Left renal cortex interstitium (tissue), 4 donors: ENCODE measurements around the gene GIPC2. TPM values are rescaled to one million over a fixed set of nuclear protein-coding genes. Genes with fewer than 3 reads are reported as not detected.
A peak's percentile ranks its signal among the peaks of the same experiment; 100 is the strongest.
"Not testable (repeated sequence)": the region's sequence is repeated elsewhere in the genome, so short reads cannot be mapped to it uniquely, and the experiment has no call there.

Experiments used
- DNase-seq, 4 donors: peaks; one replicate each; pipeline ENCODE4 v3.0.0-alpha.2; 2013; ENCODE audit warnings: low read depth in 4 of 4, low spot score in 2 of 4, missing footprints in 1 of 4
- polyA plus RNA-seq, 4 donors: library from polyadenylated mRNA; unstranded; fragments of 120-200 nt; gene quantifications; one replicate each; pipeline ENCODE4 v1.2.1, GENCODE V29; 2013; ENCODE audit not compliant: insufficient read length in 4 of 4

Gene GIPC2
- polyA plus RNA-seq, 4 donors = 12.8 to 18.9 (median 17.8) TPM

DNA sequence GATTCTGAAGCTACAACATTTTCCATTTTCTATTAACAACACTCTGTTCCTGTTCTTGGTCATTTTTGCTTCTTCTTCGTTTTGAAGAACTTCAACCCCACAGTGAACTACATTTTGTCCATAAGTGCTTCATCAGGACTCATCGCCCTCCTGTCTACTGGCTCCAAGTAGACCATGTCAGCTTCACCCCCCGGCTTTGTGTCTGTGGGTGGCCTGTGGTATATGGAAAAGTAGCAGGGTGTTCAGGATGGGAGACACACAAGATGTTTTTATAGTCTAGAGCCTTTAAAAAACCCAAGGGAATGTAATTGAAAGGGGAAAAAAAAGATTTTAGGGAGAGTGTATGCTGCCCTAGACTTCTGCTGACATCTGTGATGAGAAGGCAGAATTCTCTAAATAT lies 46.1 kb downstream of the GIPC2 start:
- DNase-seq = no peak

DNA sequence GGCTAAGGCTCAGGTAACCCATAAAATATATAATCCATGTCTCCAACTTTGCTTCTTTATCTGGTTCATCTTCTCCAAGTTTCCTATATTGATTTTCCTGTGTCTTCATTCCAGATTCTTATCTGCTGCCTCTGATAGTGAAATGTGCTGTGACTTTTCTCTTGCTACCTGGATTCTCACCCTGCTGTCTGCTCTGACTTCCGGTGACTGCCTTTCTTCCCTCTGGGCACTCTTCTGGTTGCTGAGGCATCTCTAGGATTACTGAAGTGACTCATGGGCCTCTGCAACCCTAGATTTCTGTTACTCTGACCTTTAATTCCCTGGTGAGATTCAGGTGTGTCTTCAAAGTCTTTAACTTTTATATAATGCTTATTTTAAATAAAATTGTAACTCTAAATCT lies 46.9 kb downstream of the GIPC2 start:
- no peak for DNase-seq

DNA sequence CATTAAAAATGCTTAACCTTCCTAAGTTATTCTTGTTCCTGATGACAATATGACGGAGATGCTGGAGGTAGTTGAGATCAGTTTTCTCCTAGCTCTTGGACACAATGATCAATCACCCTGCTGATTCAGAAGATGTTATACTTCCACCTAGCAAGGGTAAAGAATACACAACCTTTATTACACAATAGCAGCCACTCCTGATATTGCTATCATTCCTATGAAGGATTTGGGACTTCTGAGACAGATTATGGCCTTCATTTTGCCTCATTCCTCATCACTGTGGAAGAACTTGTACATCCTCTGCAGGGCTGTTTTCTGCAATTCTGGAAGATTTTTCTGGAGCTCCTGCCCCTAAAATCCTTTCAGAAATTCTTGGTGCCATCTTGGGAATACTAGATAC lies 47.8 kb downstream of the GIPC2 start:
- DNase-seq = no peak

DNA sequence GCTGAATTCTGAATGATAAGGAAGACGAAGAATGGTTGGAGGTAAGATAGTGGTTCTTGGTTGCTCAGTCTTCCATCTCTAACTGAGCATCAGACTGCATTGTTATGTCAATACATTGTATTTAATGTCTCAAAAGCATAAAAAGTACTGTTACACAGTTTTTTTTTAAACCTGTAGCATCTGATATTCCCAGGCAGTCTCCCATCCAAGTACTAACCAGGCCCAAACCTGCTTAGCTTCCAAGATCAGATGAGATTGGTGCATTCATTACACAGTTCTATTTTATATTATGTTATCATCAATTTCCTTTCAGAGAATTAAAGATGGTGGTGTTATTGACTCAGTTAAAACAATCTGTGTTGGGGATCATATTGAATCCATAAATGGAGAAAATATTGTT lies 48.9 kb downstream of the GIPC2 start:
- no peak for DNase-seq

DNA sequence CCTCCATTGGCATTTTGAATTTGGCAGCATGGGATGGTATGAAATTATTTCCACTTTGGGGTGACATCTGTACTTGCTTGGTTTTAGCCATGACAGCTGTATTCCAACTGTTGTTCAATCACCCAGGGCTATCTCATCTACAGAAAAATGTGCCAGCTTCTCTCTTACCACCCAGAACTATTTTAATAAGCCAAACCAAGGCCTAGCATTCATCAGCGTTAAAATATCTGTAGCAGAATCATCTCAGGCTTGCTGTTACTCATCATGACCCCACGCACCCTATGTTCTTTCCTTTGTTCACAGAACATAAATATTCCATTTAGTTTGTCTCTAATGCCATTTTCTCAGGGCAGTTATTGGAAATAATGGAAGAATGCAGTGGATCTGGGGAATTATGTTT lies 49.8 kb downstream of the GIPC2 start:
- no peak for DNase-seq

DNA sequence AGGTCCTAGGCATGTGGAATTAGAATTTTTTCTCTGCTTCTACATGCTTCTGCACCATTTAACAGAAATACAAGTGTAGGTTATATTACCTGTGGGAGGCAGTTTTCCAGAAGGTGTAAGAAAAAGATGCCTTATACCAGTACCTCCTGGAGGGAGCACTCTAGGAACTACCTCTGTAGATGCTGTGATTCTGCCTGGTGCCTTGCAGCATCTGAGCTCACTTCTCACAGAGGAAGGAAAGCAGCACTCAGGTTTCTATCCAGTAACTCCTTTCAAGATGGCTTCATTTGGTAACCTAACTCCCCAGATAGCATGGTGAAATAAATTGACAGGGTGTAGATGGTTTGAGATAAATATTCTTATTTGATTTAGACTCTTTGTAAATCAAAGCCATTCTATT lies 50.3 kb downstream of the GIPC2 start:
- DNase-seq = no peak

DNA sequence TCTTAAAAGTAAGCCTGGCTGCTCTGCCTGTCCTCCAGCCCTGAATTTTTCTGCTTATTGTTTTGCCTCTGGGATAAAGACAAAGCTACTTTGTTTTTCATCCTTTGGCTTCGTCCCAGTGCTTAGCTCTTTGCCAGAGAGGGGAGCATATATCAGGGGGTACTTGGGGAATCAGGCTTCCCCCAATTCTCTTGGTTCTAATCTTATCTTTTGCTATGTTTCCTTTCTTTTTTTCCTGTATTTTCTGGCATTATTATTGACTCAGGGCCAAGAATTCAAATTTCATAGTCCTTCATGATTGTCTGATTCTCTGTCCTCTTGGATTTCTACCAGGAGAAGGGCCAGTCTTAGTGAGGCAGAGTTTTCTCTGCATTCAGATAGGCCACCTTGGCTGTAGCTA lies 51.2 kb downstream of the GIPC2 start:
- no peak for DNase-seq

DNA sequence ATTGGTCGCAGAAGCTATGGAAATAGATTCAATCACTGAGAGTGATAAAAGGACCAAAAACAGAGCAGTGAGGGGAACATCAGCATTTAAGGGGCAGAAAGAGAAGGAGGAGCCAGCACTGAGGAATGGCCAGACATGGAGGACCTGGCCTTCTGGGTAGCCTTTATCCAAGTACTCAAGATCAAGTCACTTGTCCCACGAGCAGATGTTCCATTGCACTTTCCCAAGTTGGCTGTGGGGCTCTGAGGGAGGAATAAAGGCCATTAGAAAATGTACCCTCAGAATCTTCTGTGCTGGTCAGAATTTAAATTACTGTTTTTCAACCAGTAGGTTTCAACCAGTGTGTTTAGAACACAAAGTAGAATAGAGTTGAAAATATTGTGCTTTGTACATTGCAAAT lies 55.3 kb downstream of the GIPC2 start:
- DNase-seq = no peak

DNA sequence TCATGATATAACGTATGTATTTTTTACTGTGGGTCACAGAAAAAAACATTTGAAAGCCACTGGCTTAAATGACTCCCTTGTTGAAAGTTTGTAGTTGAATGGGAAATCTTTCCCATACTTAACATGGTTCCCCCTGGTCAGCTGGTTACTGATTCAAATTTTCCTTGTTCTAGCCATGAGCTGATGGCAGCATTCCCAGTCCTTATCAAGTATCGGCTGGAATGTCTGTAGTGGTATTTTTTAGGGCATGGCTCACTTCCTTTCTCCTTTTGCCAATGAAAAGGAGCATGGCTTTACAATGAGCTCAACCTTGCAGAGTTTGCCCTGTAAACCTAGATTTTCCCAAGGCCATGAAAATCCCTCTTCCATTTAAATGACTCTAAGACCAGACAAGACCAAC lies 55.7 kb downstream of the GIPC2 start:
- no peak for DNase-seq

DNA sequence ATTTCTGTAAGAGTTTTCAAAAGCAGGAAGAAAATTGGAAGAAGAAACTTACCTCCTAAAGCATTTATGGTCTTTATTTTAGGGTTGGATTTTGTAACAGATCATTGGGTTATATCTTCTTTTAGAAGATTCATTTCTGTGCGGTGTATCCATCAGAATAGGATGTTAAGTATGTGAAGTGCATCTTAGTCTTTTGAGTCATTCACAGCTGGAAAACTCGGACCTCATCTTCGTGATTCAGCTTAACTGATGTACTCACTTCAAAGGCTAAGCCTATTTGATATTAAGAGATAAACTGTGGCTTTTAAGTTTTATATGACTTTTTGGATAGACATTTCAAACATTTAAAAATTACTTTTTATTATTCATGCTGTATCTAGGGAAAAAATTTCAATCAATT lies 56.3 kb downstream of the GIPC2 start:
- DNase-seq = no peak

DNA sequence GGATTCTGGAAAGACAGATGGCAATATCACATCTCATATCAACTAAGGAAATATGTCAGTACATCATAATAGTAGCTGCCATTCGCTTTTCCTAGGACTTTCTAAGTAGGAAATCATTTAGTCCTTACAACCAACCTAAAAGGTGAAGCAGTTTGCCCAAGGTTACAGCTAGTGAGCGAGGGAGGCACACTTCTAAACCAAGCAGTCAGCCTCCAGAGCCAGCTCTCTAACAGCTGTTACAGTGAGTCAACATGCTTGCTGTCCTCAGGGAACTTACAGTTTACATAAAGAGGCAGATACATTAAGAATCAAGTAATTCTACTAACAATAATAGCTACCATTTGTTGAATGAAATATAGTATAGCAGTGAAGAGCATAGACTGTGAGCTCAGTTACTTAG lies 57.1 kb downstream of the GIPC2 start:
- DNase-seq = no peak

DNA sequence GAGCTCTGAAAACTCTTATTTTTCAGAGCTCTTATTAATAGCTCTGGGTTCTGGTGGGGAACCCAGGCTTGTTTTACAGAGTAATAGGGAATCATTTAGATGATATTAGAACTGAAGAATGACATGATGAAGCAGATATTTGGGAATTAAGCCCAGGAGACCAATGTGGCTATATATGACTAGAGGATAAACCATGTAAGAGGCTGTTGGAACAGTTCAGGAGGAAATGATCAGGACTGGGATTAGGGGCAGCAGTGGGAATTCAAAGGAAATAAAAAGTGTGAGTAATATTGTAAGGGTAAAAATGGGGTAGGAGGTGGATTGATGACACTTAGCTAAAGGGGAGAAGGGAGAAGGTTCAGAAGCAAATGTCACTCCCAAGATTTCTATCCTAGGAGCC lies 58.6 kb downstream of the GIPC2 start:
- no peak for DNase-seq

DNA sequence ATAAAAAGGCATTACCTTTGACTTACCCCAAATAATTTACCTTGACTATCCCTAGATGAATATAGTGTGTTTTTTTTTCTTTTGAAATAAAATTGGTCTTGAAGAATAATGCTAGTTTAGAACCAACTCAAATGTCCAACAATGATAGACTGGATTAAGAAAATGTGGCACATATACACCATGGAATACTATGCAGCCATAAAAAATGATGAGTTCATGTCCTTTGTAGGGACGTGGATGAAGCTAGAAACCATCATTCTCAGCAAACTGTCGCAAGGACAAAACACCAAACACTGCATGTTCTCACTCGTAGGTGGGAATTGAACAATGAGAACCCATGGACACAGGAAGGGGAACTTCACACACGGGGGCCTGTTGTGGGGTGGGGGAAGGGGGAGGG lies 63.9 kb downstream of the GIPC2 start:
- not testable (repeated sequence) for DNase-seq

DNA sequence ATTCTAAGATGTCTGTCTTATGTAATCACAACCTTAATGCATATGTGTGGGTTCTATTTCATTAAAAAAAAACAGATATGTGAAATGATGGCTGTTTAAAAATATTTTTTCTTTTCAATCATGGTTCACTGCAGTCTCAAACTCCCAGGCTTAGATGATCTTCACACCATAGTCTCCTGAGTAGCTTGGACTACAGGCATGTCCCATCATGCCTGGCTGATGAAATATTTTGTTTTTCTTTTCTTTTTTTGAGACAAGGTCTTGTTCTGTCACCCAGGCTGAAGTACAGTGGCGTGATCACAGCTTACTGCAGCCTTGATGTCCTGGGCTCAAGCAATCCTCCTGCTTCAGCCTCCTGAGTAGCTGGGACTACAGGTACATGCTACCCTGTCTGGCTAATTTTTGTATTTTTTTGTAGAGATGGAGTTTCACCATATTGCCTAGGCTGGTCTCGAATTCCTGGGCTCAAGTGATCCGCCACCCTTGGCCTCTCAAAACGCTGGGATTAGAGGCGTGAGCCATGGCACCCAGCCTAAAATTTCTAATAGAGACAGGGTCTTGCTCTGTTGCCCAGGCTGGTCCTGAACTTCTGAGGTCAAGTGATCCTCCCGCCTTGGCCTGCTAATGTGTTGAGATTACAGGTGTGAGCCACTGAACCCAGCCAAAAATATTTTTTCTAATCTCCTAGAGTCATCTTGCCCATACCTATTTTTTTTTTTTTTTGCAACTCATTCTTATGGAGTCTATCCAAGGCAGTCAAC lies 67.6 kb downstream of the GIPC2 start:
- no peak for DNase-seq

DNA sequence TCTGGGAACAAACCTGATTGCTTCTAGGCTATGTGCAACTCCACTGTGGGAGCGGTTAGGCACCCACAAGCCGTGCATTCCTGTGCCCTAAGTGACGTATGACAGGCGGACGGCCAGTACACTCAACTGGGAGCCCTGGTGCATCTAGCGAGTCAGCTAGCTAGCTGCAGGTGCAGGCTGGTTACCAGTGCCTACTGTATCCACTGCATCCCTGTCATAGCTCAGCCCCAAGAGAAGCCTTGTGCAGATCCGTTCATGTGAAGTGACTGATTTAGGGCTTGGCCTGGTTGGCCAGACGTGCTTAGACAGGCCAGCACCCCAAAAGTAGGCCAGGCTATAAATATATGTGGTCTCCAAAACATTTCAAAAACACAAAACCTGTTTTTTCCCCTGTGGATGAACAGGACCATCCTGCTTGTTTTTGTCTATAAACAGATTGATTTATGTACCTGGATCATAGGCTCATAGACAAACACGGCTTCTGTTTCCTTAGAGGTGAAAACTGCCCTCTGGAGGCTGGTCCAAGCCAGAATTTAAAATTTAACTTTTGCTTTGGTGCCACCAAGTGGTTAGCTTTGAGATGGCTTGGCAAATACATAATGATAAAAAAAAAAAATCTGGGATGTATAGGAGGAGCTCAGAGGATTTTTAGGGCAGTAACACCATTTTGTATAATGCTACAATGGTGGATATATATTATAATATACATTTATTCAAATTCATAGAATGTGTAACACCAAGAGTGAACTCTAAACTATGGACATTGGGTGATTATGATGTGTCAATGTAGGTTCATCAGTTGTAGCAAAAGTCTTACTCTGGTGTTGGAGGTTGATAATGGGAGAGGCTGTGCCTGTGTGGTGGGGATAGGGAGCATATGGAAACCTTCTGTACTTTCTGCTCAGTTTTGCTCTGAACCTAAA lies 68.5 kb downstream of the GIPC2 start:
- DNase-seq = peak; percentile 36 to 62 (median 48)

DNA sequence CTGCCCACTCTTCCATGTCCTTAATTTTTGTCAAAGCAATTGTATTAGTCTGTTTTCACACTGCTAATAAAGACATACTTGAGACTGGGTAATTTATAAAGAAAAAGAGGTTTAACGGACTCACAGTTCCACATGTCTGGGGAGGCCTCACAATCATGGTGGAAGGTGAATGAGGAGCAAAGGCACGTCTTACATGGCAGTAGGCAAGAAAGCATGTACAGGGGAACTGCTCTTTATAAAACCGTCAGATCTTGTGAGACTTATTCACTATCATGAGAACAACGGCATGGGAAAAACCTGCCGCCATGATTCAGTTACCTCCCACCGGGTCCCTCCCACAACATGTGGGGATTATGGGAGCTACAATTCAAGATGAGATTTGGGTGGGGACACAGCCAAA lies 74.7 kb downstream of the GIPC2 start:
- not testable (repeated sequence) for DNase-seq

DNA sequence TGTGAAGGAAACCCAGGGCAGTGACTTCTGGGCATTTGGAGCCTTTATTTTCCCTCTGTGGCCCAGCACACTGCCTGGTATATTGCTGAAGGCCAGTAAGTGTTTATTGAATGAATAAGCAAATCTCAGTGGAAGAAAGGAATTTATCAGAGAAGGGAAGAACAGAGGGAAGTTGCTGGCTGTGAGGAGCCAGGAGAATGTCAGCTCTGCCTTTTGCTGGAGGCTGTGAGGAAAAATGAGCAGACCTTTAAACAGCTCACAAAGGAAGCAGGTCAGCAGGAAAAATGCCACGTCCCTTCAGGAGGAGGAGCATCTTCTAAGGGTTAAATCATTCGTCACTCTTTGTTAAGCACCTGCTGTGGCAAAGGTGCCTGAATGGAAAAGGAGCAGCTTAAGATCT lies 75.9 kb downstream of the GIPC2 start:
- no peak for DNase-seq

DNA sequence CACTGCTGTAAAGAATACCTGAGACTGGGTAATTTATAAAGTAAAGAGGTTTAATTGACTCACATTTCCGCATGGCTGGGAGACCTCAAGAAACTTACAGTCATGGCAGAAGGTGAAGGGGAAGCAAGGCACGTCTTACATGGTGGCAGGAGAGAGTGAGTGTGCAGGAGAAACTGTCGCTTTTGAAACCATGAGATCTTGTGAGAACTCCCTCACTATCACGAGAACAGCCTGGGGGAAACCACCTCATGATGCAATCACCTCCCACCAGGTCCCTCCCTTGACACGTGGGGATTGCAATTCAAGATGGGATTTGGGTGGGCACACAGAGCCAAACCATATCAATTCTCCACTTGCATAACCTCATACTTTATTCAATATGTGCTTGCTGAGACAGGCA lies 76.6 kb downstream of the GIPC2 start:
- no peak for DNase-seq

DNA sequence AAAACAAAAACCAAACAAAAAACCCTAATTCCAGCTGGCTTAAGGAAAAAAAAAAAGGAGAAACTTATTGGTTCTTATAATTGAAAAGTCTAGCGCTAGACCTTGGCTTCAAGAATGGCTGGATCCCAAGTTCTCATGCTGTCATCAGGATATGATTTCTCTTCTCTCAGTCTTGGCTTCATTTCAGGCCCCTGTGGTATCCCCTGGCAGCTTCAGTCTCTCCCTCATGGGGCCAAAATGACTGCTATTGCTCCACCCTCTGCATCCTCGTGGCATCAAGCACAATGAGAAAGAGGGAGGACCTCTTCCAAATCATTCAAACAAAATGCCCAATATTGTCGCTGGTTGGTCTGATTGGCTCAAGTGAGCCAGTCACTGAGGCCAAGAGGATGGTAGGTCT lies 80.7 kb downstream of the GIPC2 start:
- DNase-seq = no peak

DNA sequence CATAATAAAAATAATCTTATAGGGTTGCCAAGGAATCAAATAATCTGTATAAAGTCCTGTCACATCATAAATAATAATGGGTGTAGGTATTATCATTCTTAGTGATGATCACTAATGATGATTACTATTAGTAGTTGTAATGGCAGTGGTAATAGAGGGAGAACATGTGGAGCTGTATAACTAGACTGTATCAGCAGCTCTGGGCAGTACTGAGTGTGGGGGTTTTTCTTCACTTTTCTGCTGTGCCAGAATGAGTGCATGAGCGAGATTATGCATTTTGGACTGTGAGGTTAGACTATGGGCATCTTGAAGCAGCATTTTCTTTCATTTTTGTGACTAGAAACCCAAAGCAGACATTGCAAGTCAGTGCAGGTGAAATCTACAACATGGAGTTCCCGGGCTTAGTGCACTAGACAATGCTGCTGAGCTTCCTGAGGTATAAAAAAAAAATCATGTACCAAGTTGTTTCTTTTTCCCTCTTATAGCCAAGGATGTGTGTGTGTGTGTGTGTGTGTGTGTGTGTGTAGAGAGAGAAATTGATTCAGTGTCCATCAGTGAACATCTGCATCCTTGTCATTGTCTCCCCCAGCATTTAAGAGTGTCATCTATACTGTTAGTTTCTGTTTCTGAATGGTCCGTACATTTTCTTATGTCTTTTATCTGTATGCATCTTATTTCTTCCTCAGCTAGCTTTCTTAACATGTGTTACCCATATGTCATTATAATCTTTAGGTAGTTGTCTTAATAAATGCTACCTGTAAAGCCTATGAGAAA lies 86.6 kb downstream of the GIPC2 start:
- DNase-seq = no peak

DNA sequence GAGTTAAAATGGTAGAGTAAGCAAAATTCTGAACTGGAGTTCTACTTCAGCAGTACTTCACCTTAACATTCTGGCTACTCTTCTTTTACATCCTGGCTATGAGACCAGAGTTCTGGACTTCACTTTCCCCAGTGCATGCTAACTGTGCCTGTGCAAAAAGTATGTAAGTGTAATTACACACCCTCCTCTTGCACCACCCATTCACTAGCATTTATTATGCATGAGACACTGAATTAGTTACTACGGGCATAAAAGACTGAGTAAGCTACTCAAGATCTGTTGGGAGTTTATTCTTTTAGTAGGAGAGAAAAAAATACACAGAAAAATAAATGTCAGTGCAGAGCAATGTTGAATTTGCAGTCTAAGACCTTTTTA lies 87.2 kb downstream of the GIPC2 start:
- DNase-seq = no peak
